ENCODE results near the gene NUAK1. TPM values are rescaled to one million over a fixed set of nuclear protein-coding genes. Genes with fewer than 3 reads are reported as not detected.

Gene NUAK1
- total RNA-seq, 1 experiment from 2014 or later: 7.9 TPM

Other genes starting within 250 kb of the NUAK1 start
- 73.6 and 81.5 TPM in 2 replicates for gene CKAP4, start 109.1 kb upstream of the NUAK1 start, total RNA-seq (2021)
- 34.6 and 35.1 TPM in 2 replicates for gene TCP11L2, start 163.8 kb upstream of the NUAK1 start, total RNA-seq (2021)
- gene POLR3B, start 218.8 kb upstream of the NUAK1 start, total RNA-seq (2021): 8.4 and 12.9 TPM in 2 replicates